Stimulated activated naive CD8-positive, alpha-beta T cell treated with anti-CD3 and anti-CD28 coated beads, Interleukin-15, Interleukin-2, amounts not matched to agents 100 ng/mL and 50 ng/mL, for 24 hours (primary cell): ENCODE measurements around the gene IGSF6.
"Not testable (repeated sequence)": the region's sequence is repeated elsewhere in the genome, so short reads cannot be mapped to it uniquely, and the experiment has no call there.

Experiments
- H3K27ac Mint-ChIP-seq: one replicate; pipeline ENCODE4 v1.8.0; 2021; ENCODE audit warnings: mild to moderate bottlenecking, mixed read lengths
- H3K27me3 Mint-ChIP-seq: one replicate; pipeline ENCODE4 v1.8.0; 2021; ENCODE audit warnings: mixed read lengths
- H3K36me3 Mint-ChIP-seq: one replicate; pipeline ENCODE4 v1.8.0; 2021; ENCODE audit warnings: low read depth, mixed read lengths
- H3K4me1 Mint-ChIP-seq: one replicate; pipeline ENCODE4 v1.8.0; 2021; ENCODE audit warnings: low read depth, mixed read lengths
- H3K4me3 Mint-ChIP-seq: one replicate; pipeline ENCODE4 v1.8.0; 2021; ENCODE audit warnings: mild to moderate bottlenecking, mixed read lengths
- H3K9me3 Mint-ChIP-seq: one replicate; pipeline ENCODE4 v1.8.0; 2021; ENCODE audit warnings: mixed read lengths

The IGSF6 gene

GRCh38 chr16:21610006-21610544 is 42.3 kb downstream of the IGSF6 start:
- Mint-ChIP-seq H3K4me1 (peaks cover 76% of the 10 kb centered on the region), H3K36me3 (peaks cover 10% of the 10 kb centered on the region), H3K4me3 (no peak overlapping the region), H3K27me3 (no peaks in the 10 kb centered on the region), H3K9me3 (no peaks in the 10 kb centered on the region), H3K27ac (no peak overlapping the region)

- Mint-ChIP-seq H3K9me3 (no peaks in the 10 kb centered on the region), H3K4me3 (peak overlapping the region; percentile 2), H3K27me3 (no peaks in the 10 kb centered on the region), H3K27ac (no peak overlapping the region), H3K36me3 (peaks cover 9% of the 10 kb centered on the region), H3K4me1 (peaks cover 78% of the 10 kb centered on the region)
These were observed 43.6 kb downstream of the IGSF6 start for GRCh38 chr16:21608639-21609328.

DNA sequence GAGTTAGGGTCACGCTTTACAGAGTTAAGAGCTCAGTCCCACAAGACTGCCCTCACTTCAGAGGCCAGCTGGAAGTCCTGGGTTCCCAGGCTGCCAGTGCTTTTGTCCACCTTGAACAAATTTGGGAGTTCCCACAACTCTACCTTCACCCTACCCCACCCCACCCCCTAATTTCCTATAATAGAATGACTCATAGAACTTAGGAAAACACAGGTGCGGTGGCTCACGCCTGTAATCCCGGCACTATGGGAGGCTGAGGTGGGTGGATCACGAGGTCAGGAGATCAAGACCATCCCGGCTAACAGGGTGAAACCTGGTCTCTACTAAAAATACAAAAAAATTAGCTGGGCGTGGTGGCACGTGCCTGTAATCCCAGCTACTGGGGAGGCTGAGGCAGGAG is 46.6 kb downstream of the IGSF6 start:
- H3K27me3 Mint-ChIP-seq, H3K36me3 Mint-ChIP-seq, H3K4me3 Mint-ChIP-seq, H3K27ac Mint-ChIP-seq, H3K9me3 Mint-ChIP-seq: not testable (repeated sequence)
- peaks cover 86% of the 10 kb centered on the region for H3K4me1 Mint-ChIP-seq

DNA sequence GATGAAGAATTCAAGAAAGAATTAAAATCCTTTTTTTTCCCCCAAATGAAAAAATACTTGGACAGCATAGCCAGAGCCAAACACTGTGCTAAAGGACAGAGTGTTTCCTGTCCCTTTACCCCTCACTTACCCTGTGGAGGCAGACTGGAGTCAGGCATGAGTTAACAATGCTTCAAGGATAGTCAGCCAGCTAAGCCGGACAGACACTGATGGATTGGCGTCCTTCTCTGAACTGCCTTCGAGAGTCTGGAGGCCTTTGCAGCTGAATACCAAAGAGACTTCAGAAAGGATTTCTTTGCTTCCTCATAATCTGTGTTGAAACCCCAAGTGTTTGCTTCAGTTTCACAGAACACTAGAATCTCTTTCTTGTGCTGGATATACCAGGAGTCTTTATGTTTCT is 48.5 kb downstream of the IGSF6 start:
- peaks cover 73% of the 10 kb centered on the region for H3K4me1 Mint-ChIP-seq
- peak overlapping the region; percentile 39 for H3K27ac Mint-ChIP-seq
- no peak overlapping the region for H3K4me3 Mint-ChIP-seq
- H3K9me3 Mint-ChIP-seq, result no peaks in the 10 kb centered on the region
- peaks cover 5% of the 10 kb centered on the region for H3K36me3 Mint-ChIP-seq
- no peaks in the 10 kb centered on the region for H3K27me3 Mint-ChIP-seq

- Mint-ChIP-seq H3K36me3 (peaks cover 5% of the 10 kb centered on the region), H3K9me3 (no peaks in the 10 kb centered on the region), H3K27me3 (no peaks in the 10 kb centered on the region), H3K4me1 (peaks cover 72% of the 10 kb centered on the region), H3K27ac (no peak overlapping the region), H3K4me3 (no peak overlapping the region)
These were observed 49.6 kb downstream of the IGSF6 start for GRCh38 chr16:21602785-21603184.

DNA sequence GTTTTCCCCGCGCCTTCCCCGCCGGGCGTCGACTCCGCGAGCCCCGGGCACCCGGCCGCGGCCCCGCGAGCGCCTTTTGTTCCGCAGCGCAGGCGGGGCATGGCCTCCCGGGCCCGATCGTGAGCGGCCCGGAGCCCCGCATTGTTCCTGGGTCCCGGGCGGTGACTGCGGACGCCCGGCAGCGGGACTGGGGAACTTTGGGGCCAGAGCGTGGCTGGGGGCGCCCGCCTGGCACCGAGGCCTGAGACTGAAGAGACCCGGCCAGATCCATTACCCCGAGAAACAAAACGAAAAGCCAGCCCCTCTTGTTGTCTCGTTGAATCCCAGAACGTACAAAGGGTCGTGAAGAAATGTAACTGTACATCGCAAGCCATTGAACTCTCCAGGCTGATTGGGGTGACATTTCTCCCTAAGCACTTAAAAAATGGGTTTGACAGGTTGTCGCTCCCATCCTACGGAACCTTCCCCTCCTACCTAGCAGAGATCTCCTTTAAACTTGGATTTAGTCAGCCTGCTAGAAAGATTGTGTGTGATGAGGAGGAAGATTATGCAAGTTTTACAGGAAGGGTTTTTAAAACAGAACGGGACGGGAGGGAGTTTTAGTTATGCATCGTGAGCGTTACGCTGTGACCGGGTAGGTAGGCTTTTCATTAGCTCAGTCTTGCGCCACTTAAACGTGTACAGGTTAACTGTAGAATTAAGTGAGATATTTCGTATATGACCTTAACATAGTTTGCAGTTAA is 52.2 kb downstream of the IGSF6 start:
- peaks cover 5% of the 10 kb centered on the region for H3K36me3 Mint-ChIP-seq
- H3K4me1 Mint-ChIP-seq, result peaks cover 68% of the 10 kb centered on the region
- H3K27ac Mint-ChIP-seq, result peak overlapping the region; percentile 86
- H3K27me3 Mint-ChIP-seq, result no peaks in the 10 kb centered on the region
- H3K4me3 Mint-ChIP-seq, result peak overlapping the region; percentile 93
- H3K9me3 Mint-ChIP-seq, result no peaks in the 10 kb centered on the region

- Mint-ChIP-seq H3K27me3 (no peaks in the 10 kb centered on the region), H3K36me3 (peaks cover 5% of the 10 kb centered on the region), H3K27ac (peak within 1 kb of the TSS; percentile 92), H3K4me3 (peak within 1 kb of the TSS; percentile 93), H3K9me3 (no peaks in the 10 kb centered on the region), H3K4me1 (peaks cover 62% of the 10 kb centered on the region)
These were observed 53.0 kb downstream of the IGSF6 start, which contains the start of gene METTL9 for GRCh38 chr16:21599122-21600030. TSS of gene METTL9 (plus strand) at chr16:21599577. CDS start at chr16:21599734, 157 bp downstream.

DNA sequence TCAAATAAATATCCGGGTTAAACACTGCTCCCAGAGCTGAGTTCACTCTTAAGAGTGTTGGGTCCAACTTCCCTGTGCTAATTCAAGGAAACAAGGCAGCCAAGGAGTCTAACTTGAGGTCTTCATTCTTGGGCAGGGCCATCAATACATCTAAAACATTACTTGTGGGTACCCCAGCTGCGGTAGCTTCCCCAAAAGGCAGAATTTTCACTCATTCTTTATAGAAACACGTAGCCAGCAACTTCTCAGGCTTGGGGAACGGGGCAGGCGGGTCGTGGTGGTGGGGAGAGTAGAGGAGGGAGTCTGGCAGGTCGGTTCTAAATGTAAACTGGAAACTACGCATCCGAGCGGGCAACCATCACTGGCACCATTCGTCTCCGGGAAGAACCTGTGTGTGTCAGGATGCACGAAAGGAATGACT is 53.7 kb downstream of the IGSF6 start:
- Mint-ChIP-seq H3K27ac (peak overlapping the region; percentile 92), H3K9me3 (no peaks in the 10 kb centered on the region), H3K27me3 (no peaks in the 10 kb centered on the region), H3K4me3 (peak overlapping the region; percentile 90), H3K4me1 (peaks cover 56% of the 10 kb centered on the region), H3K36me3 (peaks cover 5% of the 10 kb centered on the region)

DNA sequence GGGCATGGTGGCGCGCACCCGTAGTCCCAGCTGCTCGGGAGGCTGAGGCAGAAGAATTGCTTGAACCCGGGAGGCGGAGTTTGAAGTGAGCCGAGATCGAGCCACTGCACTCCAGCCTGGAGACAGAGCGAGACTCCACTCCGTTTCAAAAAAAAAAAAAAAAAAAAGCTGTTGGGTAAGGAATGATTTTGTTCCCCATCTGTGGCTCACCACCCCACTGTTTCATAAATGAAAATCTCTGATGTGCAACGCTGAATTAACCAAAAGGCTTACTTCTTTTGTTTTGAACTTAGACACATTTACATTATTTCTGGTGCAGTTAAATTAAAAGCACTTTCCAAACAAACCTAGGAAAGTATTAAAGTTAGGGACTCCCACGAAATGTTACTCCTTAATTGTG is 54.2 kb downstream of the IGSF6 start:
- Mint-ChIP-seq H3K9me3 (no peaks in the 10 kb centered on the region), H3K27ac (peak overlapping the region; percentile 92), H3K27me3 (no peaks in the 10 kb centered on the region), H3K36me3 (peaks cover 5% of the 10 kb centered on the region), H3K4me3 (peak overlapping the region; percentile 90), H3K4me1 (peaks cover 51% of the 10 kb centered on the region)

- Mint-ChIP-seq H3K4me1 (peaks cover 44% of the 10 kb centered on the region), H3K27me3 (no peaks in the 10 kb centered on the region), H3K27ac (peak overlapping the region; percentile 92)
These were observed 54.8 kb downstream of the IGSF6 start for GRCh38 chr16:21597561-21598030.

GRCh38 chr16:21593530-21594289 is 58.7 kb downstream of the IGSF6 start:
- Mint-ChIP-seq H3K4me1 (peaks cover 21% of the 10 kb centered on the region), H3K27ac (no peak overlapping the region), H3K4me3 (no peak overlapping the region)

More at GRCh38 chr16:21597561-21598030, 54.8 kb downstream of the IGSF6 start:
- H3K4me3 Mint-ChIP-seq, result peak overlapping the region; percentile 90
- peaks cover 5% of the 10 kb centered on the region for H3K36me3 Mint-ChIP-seq
- H3K9me3 Mint-ChIP-seq, result no peaks in the 10 kb centered on the region

DNA sequence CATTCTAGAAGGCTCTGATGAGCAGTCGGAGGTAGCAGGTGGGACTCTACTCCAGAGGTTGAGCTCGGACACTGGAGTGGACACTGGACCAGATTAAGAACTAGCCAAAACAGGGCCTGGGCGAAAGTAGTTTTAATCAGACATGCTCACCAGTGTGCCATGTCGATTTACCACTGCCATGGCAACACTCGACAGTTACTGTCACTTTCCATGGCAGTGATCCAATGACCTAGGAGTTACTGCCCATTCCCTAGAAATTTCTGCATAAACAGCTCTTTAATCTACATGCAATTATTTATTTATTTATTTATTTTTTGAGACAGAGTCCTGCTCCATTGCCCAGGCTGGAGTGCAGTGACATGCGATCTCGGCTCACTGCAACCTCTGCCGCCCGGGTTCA is 60.2 kb downstream of the IGSF6 start:
- Mint-ChIP-seq H3K9me3 (no peaks in the 10 kb centered on the region), H3K36me3 (no peaks in the 10 kb centered on the region), H3K4me1 (peaks cover 5% of the 10 kb centered on the region), H3K27ac (no peak overlapping the region), H3K27me3 (no peaks in the 10 kb centered on the region), H3K4me3 (no peak overlapping the region)

More at GRCh38 chr16:21593530-21594289, 58.7 kb downstream of the IGSF6 start:
- H3K9me3 Mint-ChIP-seq, result no peaks in the 10 kb centered on the region
- H3K27me3 Mint-ChIP-seq, result no peaks in the 10 kb centered on the region
- H3K36me3 Mint-ChIP-seq, result no peaks in the 10 kb centered on the region

DNA sequence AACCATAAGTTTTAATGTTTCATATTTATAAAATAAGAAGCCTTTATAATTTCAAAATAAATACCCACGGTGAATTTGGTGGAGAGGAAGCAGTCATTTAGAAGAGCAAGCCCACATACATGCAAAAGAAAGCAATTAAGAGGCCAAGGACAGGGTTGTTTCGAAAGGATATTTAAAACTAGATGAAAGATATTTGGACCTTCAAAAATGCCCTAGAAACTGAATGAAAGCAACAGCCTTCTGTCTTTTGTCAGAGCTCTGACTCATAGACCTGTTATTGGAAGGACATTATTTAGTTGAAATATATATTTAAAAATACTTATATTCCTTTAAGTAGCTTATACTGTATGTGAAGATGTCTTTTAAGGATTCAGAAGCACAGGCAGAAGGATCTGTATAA is 61.6 kb downstream of the IGSF6 start:
- Mint-ChIP-seq H3K27me3 (no peaks in the 10 kb centered on the region), H3K9me3 (no peaks in the 10 kb centered on the region), H3K4me1 (no peaks in the 10 kb centered on the region), H3K36me3 (no peaks in the 10 kb centered on the region), H3K27ac (no peak overlapping the region), H3K4me3 (no peak overlapping the region)

DNA sequence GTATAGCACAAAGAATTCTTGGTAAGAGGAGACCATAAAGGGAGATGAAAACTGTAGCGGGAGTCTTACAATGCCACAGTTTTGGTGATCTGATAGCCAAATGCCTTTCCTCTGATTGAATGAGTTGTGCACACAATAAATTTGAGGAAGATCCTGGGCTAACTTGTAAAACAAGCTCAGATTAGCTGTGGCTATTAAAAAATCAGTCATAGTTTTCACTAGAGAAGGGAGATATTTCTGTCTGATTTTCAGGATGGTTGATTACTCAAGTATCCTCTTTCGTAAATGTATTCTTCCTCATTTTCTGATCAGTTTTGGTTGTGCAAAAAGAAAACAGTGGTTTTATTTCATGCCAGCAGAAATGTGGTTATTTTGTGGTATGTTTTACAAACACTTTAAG is 62.1 kb downstream of the IGSF6 start:
- no peaks in the 10 kb centered on the region for H3K4me1 Mint-ChIP-seq
- H3K9me3 Mint-ChIP-seq, result no peaks in the 10 kb centered on the region
- no peak overlapping the region for H3K27ac Mint-ChIP-seq
- H3K27me3 Mint-ChIP-seq, result no peaks in the 10 kb centered on the region
- H3K36me3 Mint-ChIP-seq, result no peaks in the 10 kb centered on the region
- no peak overlapping the region for H3K4me3 Mint-ChIP-seq
